HG02981 (cell line): ENCODE results near the gene GYS1.
"Not testable (repeated sequence)": the region's sequence is repeated elsewhere in the genome, so short reads cannot be mapped to it uniquely, and the experiment has no call there.

Source experiments
- ATAC-seq: cut with Tn5 transposase; IDR thresholded peaks from one replicate; pipeline ENCODE4 v1.9.1; 2021; ENCODE audit warnings: mild to moderate bottlenecking, moderate library complexity; ENCODE audit not compliant: unreplicated experiment

Gene GYS1

GRCh38 chr19:48946463-48947257, 46.4 kb downstream of the GYS1 start:
- no peak for ATAC-seq

- no peak for ATAC-seq
Observed at GRCh38 chr19:48945817-48946216, 47.3 kb downstream of the GYS1 start.

DNA sequence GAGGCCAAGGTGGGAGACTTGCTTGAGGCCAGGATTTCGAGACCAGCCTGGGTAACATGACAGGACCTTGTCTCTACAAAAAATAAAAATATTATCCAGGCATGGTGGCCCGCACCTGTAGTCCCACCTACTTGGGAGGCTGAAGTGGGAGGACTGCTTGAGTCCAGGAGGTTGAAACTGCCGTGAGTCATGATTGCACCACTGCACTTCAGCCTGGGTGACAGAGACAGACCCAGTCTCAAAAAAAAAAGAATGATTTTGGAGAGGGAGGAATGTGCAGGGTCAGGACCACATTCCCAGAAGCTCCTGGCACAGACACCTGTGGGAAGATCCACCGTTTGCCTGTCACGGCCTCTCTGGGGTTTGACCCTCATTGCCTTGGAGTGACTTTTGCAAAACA, 47.7 kb downstream of the GYS1 start:
- no peak for ATAC-seq

GRCh38 chr19:48943081-48943480, 50.0 kb downstream of the GYS1 start:
- no peak for ATAC-seq

DNA sequence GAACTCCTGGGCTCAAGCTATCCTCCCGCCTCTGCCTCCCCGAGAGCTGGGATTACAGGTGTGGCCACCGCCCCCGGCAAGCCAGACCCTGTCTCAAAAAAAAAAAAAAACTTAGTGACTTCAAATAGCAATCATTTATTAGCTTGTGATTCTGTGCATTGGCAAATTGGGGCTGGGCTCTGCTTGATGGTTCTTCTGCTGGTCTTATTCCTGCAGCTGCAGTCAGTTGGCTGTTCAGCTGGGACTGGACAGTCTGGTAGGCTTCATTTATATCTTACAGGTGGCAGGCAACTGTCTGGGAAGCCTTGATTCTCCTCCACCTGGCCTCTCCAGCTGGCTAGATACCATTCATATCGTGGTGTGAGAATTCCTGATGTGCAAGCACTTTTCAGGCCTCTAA, 52.2 kb downstream of the GYS1 start:
- no peak for ATAC-seq

- ATAC-seq = no peak
Observed at GRCh38 chr19:48938256-48938655, 54.9 kb downstream of the GYS1 start.

DNA sequence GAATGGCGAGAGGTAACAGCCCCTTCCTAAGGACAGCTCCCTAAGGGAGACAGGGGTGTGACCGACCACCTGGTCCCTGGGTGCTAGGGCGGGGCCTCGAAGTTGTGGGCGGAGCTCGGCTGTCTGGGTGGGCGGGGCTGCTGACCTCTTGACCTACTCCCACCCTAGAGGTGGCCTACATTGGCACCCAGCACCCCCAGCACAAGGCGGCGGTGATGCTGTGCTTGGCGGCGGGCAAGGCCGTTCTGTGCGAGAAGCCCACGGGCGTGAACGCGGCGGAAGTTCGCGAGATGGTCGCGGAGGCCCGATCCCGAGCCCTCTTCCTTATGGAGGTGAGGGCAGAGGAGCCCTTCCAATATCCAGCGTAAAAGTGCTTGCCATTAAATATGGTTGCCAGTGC, 57.2 kb downstream of the GYS1 start:
- no peak for ATAC-seq

GRCh38 chr19:48934837-48935236, 58.3 kb downstream of the GYS1 start:
- no peak for ATAC-seq

GRCh38 chr19:48933382-48933932, 59.7 kb downstream of the GYS1 start, which contains the start of gene DHDH:
Gene DHDH, plus strand, starts transcription at chr19:48933699. Its CDS starts 23 bp downstream, at chr19:48933722.
- ATAC-seq = no peak

GRCh38 chr19:48928164-48929025, 64.7 kb downstream of the GYS1 start:
- ATAC-seq = no peak

- not testable (repeated sequence) for ATAC-seq
Observed at GRCh38 chr19:48927692-48928091, 65.4 kb downstream of the GYS1 start.

DNA sequence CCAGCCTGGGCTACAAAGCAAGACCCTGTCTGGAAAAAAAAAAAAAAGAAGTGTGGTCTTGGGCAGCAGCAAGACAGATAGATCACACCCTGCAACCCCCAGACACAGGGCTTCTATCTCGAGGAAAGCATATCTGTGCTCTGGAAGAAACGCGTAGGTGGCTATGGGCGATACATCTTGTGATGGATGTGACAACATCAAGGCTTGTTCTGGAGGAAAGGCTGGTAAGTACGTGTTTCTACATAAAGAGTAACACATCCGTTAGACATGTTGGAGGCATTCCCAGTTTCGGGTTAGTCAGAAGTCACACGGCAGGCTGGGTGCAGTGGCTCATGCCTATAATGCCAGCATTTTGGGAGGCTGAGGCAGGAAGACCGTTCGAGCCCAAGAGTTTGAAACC, 66.2 kb downstream of the GYS1 start:
- ATAC-seq = no peak

- ATAC-seq = not testable (repeated sequence)
Observed at GRCh38 chr19:48925890-48926289, 67.2 kb downstream of the GYS1 start.

GRCh38 chr19:48925240-48925843, 67.8 kb downstream of the GYS1 start:
- ATAC-seq = no peak

DNA sequence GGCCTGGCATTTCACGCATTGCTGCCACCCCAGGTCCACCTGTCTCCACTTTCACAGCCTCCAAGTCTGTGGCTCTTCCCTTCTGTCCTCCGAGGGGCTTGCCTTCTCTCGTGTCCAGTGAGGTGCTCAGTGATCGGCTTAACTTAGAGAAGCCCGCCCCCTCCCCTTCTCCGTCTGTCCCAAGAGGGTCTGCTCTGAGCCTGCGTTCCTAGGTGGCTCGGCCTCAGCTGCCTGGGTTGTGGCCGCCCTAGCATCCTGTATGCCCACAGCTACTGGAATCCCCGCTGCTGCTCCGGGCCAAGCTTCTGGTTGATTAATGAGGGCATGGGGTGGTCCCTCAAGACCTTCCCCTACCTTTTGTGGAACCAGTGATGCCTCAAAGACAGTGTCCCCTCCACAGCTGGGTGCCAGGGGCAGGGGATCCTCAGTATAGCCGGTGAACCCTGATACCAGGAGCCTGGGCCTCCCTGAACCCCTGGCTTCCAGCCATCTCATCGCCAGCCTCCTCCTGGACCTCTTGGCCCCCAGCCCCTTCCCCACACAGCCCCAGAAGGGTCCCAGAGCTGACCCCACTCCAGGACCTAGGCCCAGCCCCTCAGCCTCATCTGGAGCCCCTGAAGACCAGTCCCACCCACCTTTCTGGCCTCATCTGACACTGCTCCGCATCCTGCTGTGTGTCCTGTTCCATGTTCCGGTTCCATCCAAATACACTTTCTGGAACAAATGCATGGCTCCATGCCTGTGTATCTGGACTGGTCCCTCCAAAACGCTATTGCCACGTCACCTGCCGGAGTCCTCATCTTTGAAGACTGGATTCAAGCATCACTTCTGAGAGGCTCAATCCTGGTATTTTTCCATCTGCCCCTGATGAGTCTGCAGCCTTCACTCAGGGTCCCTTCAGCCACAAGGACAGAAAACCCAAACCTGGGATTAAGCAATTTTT, 70.3 kb downstream of the GYS1 start:
- ATAC-seq = no peak

- no peak for ATAC-seq
Observed at GRCh38 chr19:48921721-48922500, 71.2 kb downstream of the GYS1 start.

DNA sequence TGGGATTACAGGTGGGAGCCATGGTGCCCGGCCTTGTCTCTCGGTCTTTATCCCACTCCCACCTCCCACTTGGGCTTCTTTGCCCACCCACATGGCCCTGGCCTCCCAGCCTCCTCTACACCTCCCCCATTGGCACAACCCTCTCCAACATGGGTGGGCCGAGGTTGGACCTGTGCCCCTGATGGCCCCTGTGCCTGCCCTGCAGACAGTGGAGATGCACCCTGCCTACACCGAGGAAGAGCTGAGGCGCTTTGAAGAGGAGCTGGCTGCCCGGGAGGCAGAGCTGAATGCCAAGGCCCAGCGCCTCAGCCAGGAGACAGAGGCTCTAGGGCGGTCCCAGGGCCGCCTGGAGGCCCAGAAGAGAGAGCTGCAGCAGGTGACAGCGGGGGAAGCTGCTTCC, 72.2 kb downstream of the GYS1 start:
- no peak for ATAC-seq

GRCh38 chr19:48919271-48919670, 73.8 kb downstream of the GYS1 start:
- ATAC-seq = not testable (repeated sequence)

- no peak for ATAC-seq
Observed at GRCh38 chr19:48918801-48919247, 74.3 kb downstream of the GYS1 start.
